Fibroblast of skin of abdomen (primary cell): ENCODE data around the gene ARF1.

Experiments used
- DNase-seq: peaks from one replicate; pipeline ENCODE4 v3.0.0-alpha.2; 2013

The ARF1 gene

DNA sequence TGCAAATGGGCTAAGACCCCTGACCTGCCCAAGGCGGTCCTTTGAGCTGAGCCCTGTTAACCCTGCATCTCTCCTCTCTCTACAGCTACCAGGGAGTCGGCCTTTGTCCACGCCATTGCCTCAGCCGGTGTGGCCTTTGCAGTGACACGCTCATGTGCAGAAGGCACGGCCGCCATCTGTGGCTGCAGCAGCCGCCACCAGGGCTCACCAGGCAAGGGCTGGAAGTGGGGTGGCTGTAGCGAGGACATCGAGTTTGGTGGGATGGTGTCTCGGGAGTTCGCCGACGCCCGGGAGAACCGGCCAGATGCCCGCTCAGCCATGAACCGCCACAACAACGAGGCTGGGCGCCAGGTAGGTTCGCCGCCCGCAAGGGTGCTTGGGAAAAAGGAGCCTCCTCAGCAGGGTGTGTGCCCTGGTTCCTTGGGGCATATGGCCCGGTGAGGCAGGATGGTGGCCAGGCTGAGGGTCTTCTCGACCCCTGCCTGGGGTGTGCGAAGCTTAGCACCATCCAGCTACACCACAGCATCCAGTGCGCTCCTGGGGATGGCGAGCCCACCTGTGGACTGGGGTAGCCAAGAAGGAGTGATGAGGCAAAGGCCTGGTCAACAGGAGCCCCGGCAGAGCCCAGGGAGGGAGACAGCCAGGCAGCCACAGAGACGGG lies 31.8 kb upstream of the ARF1 start:
- no peak for DNase-seq

DNA sequence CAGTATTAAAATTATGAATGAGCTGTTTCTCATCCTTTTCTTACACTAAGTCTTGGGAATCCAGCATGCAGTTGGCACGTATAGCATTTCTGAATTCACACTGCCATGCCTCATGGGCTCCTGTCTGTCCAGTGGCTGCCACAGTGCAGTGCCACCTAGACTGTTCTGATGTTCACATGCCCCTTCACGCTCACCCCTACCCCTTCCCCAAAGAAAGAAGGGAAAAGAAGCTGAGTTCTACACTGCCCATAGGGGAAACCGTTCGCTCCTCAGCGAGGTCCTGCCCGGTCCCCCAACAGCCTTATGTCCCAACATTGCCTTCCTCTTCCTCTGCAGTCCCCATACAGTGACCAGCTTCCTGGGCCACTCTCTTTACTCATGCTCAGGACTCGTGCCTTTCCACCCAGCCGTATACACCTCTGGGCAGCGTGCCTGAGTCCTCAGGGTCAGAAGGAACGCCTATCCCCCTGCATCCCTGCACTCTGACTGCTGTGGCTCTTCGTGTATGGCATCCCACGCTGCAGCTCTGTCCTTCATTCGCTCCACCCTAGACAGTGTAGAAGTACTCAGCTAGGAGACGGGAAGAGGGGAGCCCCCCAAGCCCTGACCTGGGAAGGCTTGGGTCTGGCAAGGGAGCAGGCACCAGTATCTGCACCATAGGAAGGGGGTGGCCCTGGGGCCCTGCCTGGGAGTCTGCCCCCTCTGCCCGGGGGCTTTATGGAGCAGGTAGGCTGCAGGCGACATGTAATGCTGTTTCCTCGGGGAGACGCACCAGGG lies 24.1 kb upstream of the ARF1 start:
- no peak for DNase-seq

DNA sequence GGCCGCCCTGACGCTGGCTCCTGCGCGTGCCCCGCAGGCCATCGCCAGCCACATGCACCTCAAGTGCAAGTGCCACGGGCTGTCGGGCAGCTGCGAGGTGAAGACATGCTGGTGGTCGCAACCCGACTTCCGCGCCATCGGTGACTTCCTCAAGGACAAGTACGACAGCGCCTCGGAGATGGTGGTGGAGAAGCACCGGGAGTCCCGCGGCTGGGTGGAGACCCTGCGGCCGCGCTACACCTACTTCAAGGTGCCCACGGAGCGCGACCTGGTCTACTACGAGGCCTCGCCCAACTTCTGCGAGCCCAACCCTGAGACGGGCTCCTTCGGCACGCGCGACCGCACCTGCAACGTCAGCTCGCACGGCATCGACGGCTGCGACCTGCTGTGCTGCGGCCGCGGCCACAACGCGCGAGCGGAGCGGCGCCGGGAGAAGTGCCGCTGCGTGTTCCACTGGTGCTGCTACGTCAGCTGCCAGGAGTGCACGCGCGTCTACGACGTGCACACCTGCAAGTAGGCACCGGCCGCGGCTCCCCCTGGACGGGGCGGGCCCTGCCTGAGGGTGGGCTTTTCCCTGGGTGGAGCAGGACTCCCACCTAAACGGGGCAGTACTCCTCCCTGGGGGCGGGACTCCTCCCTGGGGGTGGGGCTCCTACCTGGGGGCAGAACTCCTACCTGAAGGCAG lies 23.4 kb upstream of the ARF1 start:
- DNase-seq, result no peak

DNA sequence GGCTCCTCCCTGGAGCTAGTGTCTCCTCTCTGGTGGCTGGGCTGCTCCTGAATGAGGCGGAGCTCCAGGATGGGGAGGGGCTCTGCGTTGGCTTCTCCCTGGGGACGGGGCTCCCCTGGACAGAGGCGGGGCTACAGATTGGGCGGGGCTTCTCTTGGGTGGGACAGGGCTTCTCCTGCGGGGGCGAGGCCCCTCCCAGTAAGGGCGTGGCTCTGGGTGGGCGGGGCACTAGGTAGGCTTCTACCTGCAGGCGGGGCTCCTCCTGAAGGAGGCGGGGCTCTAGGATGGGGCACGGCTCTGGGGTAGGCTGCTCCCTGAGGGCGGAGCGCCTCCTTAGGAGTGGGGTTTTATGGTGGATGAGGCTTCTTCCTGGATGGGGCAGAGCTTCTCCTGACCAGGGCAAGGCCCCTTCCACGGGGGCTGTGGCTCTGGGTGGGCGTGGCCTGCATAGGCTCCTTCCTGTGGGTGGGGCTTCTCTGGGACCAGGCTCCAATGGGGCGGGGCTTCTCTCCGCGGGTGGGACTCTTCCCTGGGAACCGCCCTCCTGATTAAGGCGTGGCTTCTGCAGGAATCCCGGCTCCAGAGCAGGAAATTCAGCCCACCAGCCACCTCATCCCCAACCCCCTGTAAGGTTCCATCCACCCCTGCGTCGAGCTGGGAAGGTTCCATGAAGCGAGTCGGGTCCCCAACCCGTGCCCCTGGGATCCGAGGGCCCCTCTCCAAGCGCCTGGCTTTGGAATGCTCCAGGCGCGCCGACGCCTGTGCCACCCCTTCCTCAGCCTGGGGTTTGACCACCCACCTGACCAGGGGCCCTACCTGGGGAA lies 22.7 kb upstream of the ARF1 start:
- peak; percentile 39 for DNase-seq

DNA sequence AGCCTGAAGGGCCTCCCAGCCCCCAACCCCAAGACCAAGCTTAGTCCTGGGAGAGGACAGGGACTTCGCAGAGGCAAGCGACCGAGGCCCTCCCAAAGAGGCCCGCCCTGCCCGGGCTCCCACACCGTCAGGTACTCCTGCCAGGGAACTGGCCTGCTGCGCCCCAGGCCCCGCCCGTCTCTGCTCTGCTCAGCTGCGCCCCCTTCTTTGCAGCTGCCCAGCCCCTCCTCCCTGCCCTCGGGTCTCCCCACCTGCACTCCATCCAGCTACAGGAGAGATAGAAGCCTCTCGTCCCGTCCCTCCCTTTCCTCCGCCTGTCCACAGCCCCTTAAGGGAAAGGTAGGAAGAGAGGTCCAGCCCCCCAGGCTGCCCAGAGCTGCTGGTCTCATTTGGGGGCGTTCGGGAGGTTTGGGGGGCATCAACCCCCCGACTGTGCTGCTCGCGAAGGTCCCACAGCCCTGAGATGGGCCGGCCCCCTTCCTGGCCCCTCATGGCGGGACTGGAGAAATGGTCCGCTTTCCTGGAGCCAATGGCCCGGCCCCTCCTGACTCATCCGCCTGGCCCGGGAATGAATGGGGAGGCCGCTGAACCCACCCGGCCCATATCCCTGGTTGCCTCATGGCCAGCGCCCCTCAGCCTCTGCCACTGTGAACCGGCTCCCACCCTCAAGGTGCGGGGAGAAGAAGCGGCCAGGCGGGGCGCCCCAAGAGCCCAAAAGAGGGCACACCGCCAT lies 21.9 kb upstream of the ARF1 start:
- DNase-seq, result no peak

DNA sequence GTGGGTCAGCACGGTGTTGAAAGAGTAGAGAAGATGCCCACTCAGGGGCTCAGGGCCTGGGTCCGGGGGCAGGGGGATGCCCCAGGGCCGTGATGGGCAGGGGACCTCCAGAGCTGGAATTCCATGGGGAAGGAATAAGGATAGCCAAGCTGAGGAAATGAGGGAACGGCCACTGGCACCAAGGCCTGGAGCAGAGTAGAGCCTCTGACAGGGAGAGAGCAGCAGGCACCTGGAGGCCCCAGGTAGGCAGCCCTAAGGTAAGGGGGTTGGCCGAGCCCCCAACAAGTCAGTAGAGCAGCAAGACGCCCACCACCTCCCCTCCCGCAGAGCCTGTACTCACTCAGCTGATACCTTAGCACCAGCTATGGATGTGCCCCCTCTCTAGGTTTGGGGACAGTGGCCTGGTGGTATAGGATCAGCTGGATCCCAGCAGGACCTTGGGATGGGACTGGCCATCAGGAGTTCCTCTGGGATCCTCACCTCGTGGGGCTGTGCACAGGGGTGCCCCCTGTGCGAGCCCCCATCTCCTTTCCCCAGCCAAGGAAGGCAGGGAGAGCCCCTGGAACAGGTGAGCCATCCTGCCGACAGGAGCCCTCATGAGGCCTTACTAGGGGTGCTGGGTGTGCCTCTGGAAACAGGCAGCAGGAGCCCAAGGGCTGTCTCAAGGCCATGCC lies 21.0 kb upstream of the ARF1 start:
- DNase-seq, result no peak

DNA sequence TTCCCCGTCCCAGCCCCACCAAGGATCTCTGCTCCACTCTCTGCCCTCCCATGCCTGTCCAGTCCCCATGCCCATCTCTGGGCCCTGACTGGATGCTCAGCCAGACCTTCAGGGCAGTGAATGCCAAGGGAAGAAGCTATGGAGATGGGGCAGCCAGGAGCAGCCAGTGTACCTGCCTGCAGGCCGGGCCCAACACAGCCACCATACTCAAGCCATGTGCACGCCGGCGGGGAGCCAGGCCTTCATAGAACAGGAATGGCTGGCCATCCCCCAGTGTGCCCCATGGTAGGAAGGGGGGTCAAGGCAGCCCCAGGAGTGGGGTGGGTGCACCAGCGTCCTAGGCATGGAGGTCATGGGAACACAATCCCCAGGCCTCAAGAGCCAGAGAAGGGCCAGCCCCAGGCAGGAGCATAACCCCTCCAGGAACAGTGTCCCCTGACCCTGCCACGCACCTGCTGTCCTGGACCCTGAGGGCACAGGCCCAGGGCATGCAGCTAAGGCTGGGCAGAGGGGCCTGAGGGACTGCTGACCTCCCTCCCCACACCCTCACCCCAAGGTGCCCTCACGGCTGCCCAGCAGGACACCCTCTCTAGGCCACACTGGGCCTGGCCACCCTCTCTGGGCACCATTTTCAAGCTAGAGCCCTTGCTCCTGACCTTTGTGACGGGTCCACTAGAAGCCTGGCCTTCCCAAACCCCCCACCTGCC lies 20.3 kb upstream of the ARF1 start:
- DNase-seq, result no peak

DNA sequence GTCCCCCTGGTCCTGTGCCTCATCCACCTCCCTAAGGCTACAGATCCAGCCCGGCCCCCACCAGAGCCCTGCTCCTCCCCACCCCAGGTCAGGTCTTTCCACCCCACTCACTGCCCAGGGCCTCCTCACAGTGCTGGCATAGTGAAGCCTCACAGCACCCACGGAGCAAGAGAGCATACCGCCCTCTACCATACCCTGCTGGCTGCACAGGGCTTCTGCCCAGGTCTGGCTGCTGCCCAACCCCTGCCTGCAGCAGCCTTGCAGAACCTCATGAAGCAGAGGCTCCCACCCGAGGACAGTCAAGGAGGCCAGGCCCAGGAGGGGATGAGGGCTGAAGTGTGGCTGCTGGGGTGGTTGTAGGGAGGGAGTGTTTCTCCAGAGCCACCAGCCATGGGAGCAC lies 19.7 kb upstream of the ARF1 start:
- no peak for DNase-seq

DNA sequence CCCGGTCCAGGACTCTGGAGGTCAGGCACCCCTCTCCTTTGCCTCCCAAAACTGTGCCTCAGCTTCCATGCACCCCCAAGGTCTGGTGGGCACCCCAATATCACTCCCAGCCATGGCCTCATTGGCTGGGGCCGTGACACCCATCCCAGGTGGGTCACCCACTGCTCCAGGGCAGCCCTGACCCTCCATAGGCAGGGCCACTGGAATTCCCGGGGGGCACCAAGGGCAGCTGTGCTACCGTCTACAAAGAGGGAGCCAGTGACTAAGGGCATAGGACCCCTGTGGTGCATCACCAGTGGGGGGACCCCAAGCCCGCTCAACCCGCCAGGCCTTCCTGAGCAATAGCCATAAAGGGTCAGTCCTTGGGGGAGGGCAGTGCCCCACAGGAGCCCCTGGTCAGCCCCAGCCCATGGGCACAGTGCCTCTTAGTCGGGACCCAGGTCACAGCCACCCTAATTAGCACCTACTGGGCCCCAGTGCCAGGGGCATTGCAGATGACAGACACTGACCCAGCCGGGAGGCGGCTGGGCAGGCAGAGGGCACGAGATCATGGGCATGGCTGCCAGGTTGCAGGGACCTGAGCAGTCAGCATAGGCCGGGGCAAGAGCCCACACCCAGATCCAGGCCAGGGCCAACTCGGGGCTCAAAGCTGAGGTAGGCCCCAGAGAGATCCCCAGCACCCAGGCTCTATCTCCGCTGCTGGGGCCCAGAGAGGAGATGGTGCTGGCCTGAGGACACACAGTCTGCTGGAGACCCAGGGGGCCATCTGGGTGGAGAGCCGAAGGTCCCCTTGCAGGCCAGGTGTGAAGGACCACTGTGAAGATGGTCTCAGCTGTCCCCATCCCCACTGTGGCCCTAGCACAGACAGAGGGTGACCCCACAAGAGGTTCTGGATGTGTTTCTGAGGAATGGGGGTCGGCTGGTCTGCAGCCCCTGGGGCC lies 19.0 kb upstream of the ARF1 start:
- DNase-seq, result no peak

DNA sequence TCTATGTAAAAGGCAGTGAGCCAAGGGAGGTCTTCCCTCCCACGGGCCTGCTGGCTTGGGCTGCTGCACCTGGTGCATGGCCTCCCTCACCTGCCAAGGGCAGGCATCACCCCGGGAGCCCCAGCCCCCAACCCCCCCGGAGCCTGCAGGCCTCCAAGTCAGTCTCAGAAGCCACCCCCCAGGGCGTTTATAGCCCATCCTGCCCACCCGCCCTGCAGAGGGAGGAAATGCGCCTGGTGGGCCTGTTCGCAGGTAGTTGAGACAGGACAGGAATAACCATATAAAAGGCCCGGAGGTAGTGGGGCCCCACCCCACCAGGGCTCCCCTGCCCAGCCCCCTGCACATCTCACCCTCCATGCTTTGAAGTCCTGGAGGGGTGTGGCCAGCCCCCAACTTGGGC lies 18.2 kb upstream of the ARF1 start:
- DNase-seq, result no peak

DNA sequence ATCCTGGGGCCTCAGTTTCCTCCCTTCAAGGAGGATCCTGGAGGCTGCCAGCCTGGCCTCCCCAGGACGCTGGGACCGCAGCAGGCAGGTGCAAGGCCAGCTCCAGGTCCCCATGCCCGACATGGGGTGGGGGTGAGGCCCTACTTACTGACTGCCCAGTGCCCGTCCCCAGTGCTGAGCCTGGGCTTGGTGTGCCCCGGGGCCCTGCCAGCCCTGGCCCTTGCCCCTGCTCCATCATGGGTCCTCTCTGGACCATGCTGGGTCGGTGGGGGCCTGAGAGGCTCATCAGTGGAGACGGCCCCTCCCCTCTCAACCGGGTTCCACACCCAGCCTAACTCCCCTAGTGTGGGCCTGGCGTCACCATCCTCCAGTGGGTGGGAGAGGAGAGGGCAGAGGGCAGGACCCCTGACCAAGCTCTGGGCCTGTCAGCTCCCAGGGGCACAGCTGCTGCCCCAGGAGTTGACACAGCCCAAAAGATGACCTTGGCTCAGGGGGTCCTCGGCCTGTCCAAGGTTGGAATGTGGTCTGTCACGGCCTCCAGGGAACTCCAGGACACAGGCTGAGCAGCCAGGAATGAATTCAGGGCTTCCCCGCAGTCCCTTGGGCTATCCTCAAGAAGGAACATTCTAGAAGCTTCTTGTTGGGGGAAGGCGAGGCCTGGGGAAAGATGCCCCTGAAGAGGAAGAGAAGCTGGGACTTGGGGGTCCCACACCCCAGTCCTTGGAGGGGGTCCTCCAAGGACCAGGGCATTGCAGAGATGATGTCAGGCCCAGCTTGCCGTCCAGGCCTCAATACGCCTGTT lies 17.6 kb upstream of the ARF1 start:
- DNase-seq, result no peak

DNA sequence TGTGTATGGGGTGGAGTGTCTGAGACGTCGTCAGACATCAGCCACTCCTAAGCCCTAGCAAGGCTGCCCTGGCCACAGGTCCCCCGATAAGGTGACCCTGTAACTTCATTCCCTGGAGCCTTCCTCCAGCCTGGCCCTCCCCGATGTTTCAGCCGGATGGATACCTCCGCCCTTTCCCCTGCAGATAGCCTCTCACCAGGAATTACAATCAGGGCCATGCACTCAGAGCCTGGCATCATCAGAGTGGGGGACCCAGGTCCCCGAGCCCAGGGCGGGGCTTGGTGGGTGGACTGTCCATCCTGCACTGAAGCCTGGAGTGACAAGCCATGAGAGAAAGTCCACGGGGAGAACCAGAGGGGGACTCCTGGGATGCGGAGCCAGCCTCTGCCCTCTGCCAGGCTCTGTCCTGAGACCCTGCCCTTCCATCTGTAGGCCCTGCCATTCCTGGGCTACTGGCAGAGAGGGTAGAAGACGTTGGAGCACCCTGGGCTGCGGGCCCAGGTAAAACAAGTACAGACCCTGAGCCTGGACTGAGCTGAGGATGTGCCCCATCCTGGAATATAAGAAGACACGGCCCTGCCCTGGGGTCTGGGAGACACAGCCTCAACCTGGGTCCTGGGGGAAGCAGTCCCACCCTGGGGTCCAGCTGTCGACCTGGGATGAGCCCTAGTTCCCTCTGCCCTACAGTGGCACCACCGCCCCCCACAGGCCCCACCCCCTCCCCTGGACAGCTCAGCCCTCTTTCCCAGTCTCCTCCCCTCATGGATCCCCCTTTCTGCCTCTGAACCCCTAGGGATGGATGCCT lies 16.8 kb upstream of the ARF1 start:
- no peak for DNase-seq

DNA sequence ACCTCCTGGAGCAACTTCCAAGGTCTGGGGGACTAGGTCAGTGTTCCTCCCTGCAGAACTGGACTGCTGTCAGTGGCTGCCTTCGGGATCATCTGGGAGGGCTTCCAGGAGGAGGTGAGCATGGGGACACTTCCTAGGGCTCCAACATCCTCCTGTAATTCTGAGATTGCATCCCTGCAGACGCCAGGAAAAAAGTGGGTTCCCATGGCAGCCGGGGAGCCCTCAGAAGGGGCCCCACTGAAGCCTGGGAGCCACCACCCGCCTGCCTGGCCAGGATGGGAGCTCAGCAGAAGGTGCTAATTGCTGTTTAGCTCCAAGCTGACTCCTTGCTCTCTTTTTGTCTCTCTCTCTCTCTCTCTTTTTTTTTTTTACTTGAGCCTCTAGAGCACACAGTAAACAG lies 16.1 kb upstream of the ARF1 start:
- no peak for DNase-seq

DNA sequence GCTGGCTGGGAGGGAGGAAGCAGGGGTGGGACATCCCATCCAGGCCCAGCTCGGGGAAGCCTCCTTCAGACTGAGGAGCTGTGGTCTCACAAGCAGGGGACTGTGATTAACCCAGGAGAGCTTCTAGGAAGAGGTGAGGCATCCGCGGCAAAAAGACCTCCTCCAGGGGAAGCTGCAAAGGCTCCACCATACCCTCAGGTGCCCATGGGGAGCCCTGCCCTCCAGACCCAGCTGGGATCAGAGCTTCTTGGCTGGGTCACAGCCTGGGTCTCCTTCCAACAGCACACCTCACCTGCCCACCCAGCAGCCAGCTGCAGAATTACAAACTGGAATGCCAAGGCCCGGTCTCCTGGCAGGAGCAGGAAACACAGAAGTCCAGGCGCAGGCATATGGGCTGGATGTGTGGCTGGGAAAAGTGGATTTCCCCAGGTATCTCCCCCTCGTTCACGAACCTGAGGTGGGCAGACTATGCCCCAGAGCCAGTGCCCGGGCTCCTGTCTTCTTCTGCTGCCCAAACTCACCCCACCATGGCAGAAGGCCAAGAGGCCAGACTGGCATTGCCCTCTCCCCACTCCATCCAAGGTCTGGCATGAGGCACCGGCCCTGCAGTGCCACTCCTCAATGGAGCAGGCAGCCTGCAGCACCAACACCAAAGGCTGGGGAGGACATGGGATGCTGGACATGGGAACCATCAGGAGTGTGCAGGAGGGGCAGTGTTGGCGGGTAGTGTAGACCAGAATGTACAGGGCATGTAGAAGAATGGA lies 15.4 kb upstream of the ARF1 start:
- no peak for DNase-seq

DNA sequence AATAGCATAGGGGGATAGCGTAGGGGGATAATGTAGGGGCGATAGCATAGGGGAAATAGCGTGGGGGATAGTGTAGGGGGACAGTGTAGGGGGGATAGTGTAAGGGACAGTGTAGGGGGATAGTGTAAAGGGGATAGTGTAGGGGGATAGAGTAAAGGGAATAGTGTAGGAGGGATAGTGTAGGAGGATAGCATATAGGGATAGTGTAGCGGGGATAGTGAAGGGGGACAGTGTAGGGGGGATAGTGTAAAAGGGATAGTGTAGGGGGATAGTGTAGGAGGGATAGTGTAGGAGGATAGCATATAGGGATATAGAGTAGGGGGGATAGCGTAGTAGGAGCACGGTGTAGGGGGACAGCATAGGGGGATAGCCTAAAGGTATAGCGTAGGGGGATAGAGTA lies 14.1 kb upstream of the ARF1 start:
- DNase-seq, result no peak

DNA sequence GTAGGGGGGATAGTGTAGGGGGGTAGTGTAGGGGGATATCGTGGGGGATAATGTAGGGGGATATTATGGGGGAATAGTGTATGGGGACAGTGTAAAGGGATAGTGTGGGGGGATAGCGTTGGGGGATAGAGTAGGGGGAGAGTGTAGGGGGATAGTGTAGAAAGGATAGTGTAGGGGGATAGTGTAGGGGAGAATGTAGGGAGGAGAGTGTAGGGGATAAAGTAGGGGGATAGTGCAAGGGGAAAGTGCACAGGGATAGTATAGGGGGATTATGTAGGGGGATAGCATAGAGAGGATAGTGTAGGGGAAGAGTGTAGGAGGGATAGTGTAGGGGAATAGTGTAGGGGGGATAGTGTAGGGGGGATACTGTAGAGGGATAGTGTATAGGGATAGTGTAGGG lies 12.3 kb upstream of the ARF1 start:
- DNase-seq, result no peak

DNA sequence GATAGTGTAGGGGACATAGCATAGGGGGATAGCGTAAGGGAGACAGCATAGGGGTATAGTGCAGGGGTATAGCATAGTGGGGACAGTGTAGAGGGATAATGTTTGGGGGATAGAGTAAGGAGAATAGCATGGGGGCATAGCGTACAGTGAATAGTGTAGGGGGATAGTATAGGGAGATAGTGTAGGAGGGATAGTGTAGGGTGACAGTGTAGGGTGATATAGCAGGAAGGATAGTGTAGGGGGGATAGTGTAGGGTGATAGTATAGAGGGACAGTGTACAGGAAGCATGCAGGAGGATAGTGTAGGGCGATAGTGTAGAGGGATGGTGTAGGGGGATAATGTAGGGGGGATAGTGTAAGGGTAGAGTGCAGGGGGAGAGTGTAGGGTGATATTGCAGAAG lies 11.7 kb upstream of the ARF1 start:
- DNase-seq, result no peak
